Measurements from ENCODE around the gene CFAP46. TPM values are rescaled to one million over a fixed set of nuclear protein-coding genes. Genes with fewer than 3 reads are reported as not detected.
"Not testable (repeated sequence)": the region's sequence is repeated elsewhere in the genome, so short reads cannot be mapped to it uniquely, and the experiment has no call there.

Gene CFAP46
- total and polyA plus RNA-seq, 2 of the 8 experiments (the other 6 are each of a cell fraction or from before 2014, with no cell fraction given): 2.6 to 4.8 TPM

- TF ChIP-seq ATF3 (IDR thresholded peaks at IDR 0.05; ENCODE audit: insufficient read depth, low read depth, low read length) (no peak), RBBP5 (IDR thresholded peaks at IDR 0.05; ENCODE audit: borderline replicate concordance, low read depth, low read length) (no peak), JUN (IDR thresholded peaks at IDR 0.05; ENCODE audit: low read depth, low read length) (no peak), CTBP2 (IDR thresholded peaks at IDR 0.05; ENCODE audit: borderline replicate concordance, insufficient read depth, insufficient read length, low read length) (no peak), POLR2A (IDR thresholded peaks at IDR 0.05; ENCODE audit: control extremely low read depth in 1 of 2, low read depth in 2 of 2, low read length in 2 of 2) (no peak), BRCA1 (IDR thresholded peaks at IDR 0.05; ENCODE audit: low read depth, low read length) (no peak), BCL11A (IDR thresholded peaks at IDR 0.05; ENCODE audit: low read depth in 2 of 2, low read length in 2 of 2) (no peak)
Observed at GRCh38 chr10:132888898-132889490, 53.4 kb downstream of the CFAP46 start (continued).

- not testable (repeated sequence) for H3K9ac ChIP-seq (replicated peaks in 1 of 4; ENCODE audit: extremely low read depth in 1 of 4, low read depth in 3 of 4, low read length in 3 of 4)
Observed at GRCh38 chr10:132888446-132888845, 53.9 kb downstream of the CFAP46 start.

More at GRCh38 chr10:132888446-132888845, 53.9 kb downstream of the CFAP46 start:
- not testable (repeated sequence) for H2AK5ac ChIP-seq (ENCODE audit: low read depth, low read length); H3K79me1 ChIP-seq (ENCODE audit: low read depth, low read length); H3K23ac ChIP-seq (ENCODE audit: insufficient read length); H2BK15ac ChIP-seq (ENCODE audit: low read length); H3K36me3 ChIP-seq (ENCODE audit: control insufficient read depth in 2 of 4, insufficient read depth in 4 of 4, low read length in 3 of 4); H2AFZ ChIP-seq (ENCODE audit: low read length); H3K14ac ChIP-seq (ENCODE audit: insufficient read length); H2BK5ac ChIP-seq (ENCODE audit: low read depth, low read length); H4K91ac ChIP-seq (replicated peaks; ENCODE audit: insufficient read length, low read length); H3K4me2 ChIP-seq (ENCODE audit: insufficient read depth in 1 of 2, low read depth in 2 of 2, low read length in 2 of 2); H3K56ac ChIP-seq (replicated peaks; ENCODE audit: insufficient read length, low read depth, low read length); H4K20me1 ChIP-seq (replicated peaks in 1 of 2; ENCODE audit: control insufficient read depth in 1 of 2, insufficient read depth in 2 of 2, low read length in 2 of 2); FAIRE-seq; H3K27me3 ChIP-seq (replicated peaks in 1 of 4; ENCODE audit: control insufficient read depth in 3 of 4, extremely low read depth in 1 of 4, insufficient read depth in 3 of 4, low read length in 3 of 4); H3K4ac ChIP-seq (replicated peaks; ENCODE audit: insufficient read length, low read depth, low read length); H3K79me2 ChIP-seq (ENCODE audit: control insufficient read depth in 1 of 2, insufficient read depth in 2 of 2, low read length in 2 of 2); H2BK120ac ChIP-seq (replicated peaks; ENCODE audit: low read depth, low read length); H3K9me3 ChIP-seq (ENCODE audit: insufficient read depth in 2 of 2, low read depth in 1 of 2, low read length in 1 of 2); H3K4me3 ChIP-seq (ENCODE audit: extremely low read depth in 1 of 4, insufficient read depth in 2 of 4, low read depth in 3 of 4, low read length in 4 of 4); H3K18ac ChIP-seq (ENCODE audit: extremely low read depth, low read length); H4K5ac ChIP-seq (ENCODE audit: insufficient read length, low read depth, low read length); H4K8ac ChIP-seq (ENCODE audit: extremely low read depth, insufficient read depth, low read length); H3K27ac ChIP-seq (ENCODE audit: low read depth, low read length); H3K23me2 ChIP-seq (ENCODE audit: low read depth, low read length); DNase-seq (ENCODE audit: low read depth in 1 of 2, low spot score in 2 of 2); H2BK20ac ChIP-seq (ENCODE audit: low read length); H2BK12ac ChIP-seq (ENCODE audit: low read depth, low read length)
- CTCF ChIA-PET (ENCODE audit: partially characterized antibody): interaction anchor here (0.6 kb wide), 1 partner anchor 592 kb away, joined by 3 read pairs; no protein-coding TSS in a partner anchor
- no CpG with 5 or more reads among the region's 16 CpGs for WGBS, 2 experiments (ENCODE audit: extremely low coverage in 1 of 2, insufficient coverage in 1 of 2, insufficient read length in 1 of 2, insufficient replicate concordance in 2 of 2, low coverage in 1 of 2, low lambda C conversion rate in 2 of 2, missing lambda C conversion rate in 1 of 2)
- POLR2A ChIA-PET (ENCODE audit: partially characterized antibody): interaction anchor here (0.6 kb wide), 1 partner anchor 23 kb away, joined by 3 read pairs; no protein-coding TSS in a partner anchor
- peaks cover 13 to 26% (median 20%) of the 10 kb centered on the region in 4 experiments for H3K4me1 ChIP-seq (replicated peaks in 1 of 4; ENCODE audit: control insufficient read depth in 3 of 4, insufficient read depth in 4 of 4, low read length in 3 of 4)
